Measurements from ENCODE around the gene CFB. TPM values are rescaled to one million over a fixed set of nuclear protein-coding genes. Genes with fewer than 3 reads are reported as not detected.

Gene CFB
- 100 to 1,000 TPM in 2 of 9 donors, 10 to 100 TPM in 6, under 1 TPM in 1; 0.78 to 166 (median 23.2) TPM for total RNA-seq
- 10 to 100 TPM; 10.2 to 76.4 (median 60.6) TPM for polyA plus RNA-seq
- long read RNA-seq, donor 1 = 0 reads
- long read RNA-seq, donor 2 = 0 reads
- long read RNA-seq, donor 3 = 0 reads
- long read RNA-seq, donor 4, transcript CFB-271 (18 exons, 2,862 nt) = major isoform, 25 of 32 reads
- long read RNA-seq, donor 4, partial matches to known transcripts = 2 of 32 reads
- long read RNA-seq, donor 4, other reads (novel, unspliced or antisense) = 4 of 32 reads
- long read RNA-seq, donor 5, transcript CFB-271 (18 exons, 2,862 nt) = major isoform, 33 of 33 reads
- long read RNA-seq, donor 5, partial matches to known transcripts = 0 of 33 reads
- long read RNA-seq, donor 5, other reads (novel, unspliced or antisense) = 0 of 33 reads
- long read RNA-seq, donor 6, transcript CFB-271 (18 exons, 2,862 nt) = major isoform, 17 of 20 reads
- long read RNA-seq, donor 6, partial matches to known transcripts = 3 of 20 reads
- long read RNA-seq, donor 6, other reads (novel, unspliced or antisense) = 0 of 20 reads
- long read RNA-seq, donor 7 = 0 reads
- long read RNA-seq, donor 8, partial matches to known transcripts = 6 of 9 reads
- long read RNA-seq, donor 8, other reads (novel, unspliced or antisense) = 0 of 9 reads
- long read RNA-seq, donor 9 = 0 reads
- long read RNA-seq, donor 10 = 0 reads

GRCh38 chr6:31945507-31946369, at the start of gene CFB:
CFB (plus strand) TSS chr6:31946095; CDS start chr6:31946222, 127 bp downstream.
- peak within 1 kb of the TSS in 1 of 4 donors; percentile 30 for H3K4me3 ChIP-seq
- 42 to 55% (median 53%) methylated on average over 9 to 11 of the region's 11 CpGs for WGBS, 4 donors
- DNase-seq = peak; percentile 81 to 95 (median 94)
- H3K4me1 ChIP-seq (replicated peaks in 1 of 2) = peaks cover 12 to 15% of the 10 kb centered on the region in 2 donors
- TF ChIP-seq POLR2A (IDR thresholded peaks at IDR 0.05) = peak in 1 of 2 donors; percentile 34
- TF ChIP-seq CTCF (IDR thresholded peaks at IDR 0.05) = no peak
- peak within 1 kb of the TSS; percentile 58 to 94 (median 90) for H3K27ac ChIP-seq
- no peaks in the 10 kb centered on the region for H3K9me3 ChIP-seq (replicated peaks in 1 of 3)
- H3K27me3 ChIP-seq = no peaks in the 10 kb centered on the region
- intact Hi-C loops (cut with DNase I) = no loop called here
- no peaks in the 10 kb centered on the region for H3K36me3 ChIP-seq (replicated peaks in 1 of 2)

GRCh38 chr6:31896493-31896855, 49.4 kb upstream of the CFB start:
- Histone ChIP-seq H3K36me3 (replicated peaks in 1 of 2) (peaks cover 0 to 44% of the 10 kb centered on the region in 2 donors), H3K4me3 (peak overlapping the region in 2 of 4 donors; percentile 64 to 75), H3K27me3 (no peaks in the 10 kb centered on the region), H3K27ac (peak overlapping the region in 3 of 5 donors; percentile 70 to 74 (median 74)), H3K4me1 (replicated peaks in 1 of 2) (peaks cover 6 to 26% of the 10 kb centered on the region in 2 donors), H3K9me3 (replicated peaks in 1 of 3) (no peaks in the 10 kb centered on the region)
- TF ChIP-seq POLR2A (IDR thresholded peaks at IDR 0.05) (no peak), CTCF (IDR thresholded peaks at IDR 0.05) (no peak)
- no peak for DNase-seq
- 41 to 51% (median 41%) methylated on average over 4 of the region's 4 CpGs for WGBS, 4 donors
- intact Hi-C loops (cut with DNase I) = no loop called here

GRCh38 chr6:31896856-31897611, 48.9 kb upstream of the CFB start:
- Histone ChIP-seq H3K36me3 (replicated peaks in 1 of 2) (peaks cover 0 to 38% of the 10 kb centered on the region in 2 donors), H3K27ac (peak overlapping the region in 4 of 5 donors; percentile 8 to 74 (median 72)), H3K4me1 (replicated peaks in 1 of 2) (peaks cover 6 to 26% of the 10 kb centered on the region in 2 donors), H3K4me3 (peak overlapping the region in 2 of 4 donors; percentile 64 to 75), H3K27me3 (no peaks in the 10 kb centered on the region), H3K9me3 (replicated peaks in 1 of 3) (no peaks in the 10 kb centered on the region)
- 2 to 10% (median 4%) methylated on average over 2 to 57 of the region's 62 CpGs for WGBS, 4 donors
- TF ChIP-seq CTCF (IDR thresholded peaks at IDR 0.05) (no peak), POLR2A (IDR thresholded peaks at IDR 0.05) (no peak)
- intact Hi-C loops (cut with DNase I) = no loop called here
- no peak for DNase-seq
